ENCODE data around the gene SHANK1.

DNA sequence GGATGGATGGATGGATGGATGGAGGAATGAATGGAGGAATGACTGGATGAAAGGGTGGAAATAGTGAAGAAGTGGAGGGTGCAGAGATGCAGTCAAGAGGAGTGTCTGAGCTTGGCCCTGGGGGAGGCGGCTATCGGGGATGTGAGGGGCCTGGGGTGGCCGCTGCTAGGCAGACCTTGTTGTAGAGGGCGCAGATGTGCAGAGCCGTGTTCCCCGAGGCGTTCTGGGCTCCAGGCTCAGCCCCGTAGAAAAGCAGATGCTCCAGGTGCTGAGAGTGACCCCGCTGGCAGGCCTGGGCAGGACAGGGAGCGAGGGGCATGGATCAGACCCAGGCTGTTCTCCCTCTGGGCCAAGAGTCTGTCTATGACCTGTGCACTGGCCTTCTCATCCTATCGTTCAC is 8.4 kb downstream of the SHANK1 start:
- TF ChIP-seq, protein P1, sequence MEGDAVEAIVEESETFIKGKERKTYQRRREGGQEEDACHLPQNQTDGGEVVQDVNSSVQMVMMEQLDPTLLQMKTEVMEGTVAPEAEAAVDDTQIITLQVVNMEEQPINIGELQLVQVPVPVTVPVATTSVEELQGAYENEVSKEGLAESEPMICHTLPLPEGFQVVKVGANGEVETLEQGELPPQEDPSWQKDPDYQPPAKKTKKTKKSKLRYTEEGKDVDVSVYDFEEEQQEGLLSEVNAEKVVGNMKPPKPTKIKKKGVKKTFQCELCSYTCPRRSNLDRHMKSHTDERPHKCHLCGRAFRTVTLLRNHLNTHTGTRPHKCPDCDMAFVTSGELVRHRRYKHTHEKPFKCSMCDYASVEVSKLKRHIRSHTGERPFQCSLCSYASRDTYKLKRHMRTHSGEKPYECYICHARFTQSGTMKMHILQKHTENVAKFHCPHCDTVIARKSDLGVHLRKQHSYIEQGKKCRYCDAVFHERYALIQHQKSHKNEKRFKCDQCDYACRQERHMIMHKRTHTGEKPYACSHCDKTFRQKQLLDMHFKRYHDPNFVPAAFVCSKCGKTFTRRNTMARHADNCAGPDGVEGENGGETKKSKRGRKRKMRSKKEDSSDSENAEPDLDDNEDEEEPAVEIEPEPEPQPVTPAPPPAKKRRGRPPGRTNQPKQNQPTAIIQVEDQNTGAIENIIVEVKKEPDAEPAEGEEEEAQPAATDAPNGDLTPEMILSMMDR (IDR thresholded peaks at IDR 0.05; ENCODE audit: low read depth, low read length, missing input control) = no peak
- TF ChIP-seq, protein P2, sequence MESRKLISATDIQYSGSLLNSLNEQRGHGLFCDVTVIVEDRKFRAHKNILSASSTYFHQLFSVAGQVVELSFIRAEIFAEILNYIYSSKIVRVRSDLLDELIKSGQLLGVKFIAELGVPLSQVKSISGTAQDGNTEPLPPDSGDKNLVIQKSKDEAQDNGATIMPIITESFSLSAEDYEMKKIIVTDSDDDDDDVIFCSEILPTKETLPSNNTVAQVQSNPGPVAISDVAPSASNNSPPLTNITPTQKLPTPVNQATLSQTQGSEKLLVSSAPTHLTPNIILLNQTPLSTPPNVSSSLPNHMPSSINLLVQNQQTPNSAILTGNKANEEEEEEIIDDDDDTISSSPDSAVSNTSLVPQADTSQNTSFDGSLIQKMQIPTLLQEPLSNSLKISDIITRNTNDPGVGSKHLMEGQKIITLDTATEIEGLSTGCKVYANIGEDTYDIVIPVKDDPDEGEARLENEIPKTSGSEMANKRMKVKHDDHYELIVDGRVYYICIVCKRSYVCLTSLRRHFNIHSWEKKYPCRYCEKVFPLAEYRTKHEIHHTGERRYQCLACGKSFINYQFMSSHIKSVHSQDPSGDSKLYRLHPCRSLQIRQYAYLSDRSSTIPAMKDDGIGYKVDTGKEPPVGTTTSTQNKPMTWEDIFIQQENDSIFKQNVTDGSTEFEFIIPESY (IDR thresholded peaks at IDR 0.05) = no peak
- TF ChIP-seq TAF1 (conservative IDR thresholded peaks at IDR 0.05) (no peak), MAX (IDR thresholded peaks at IDR 0.05) (no peak), REST (IDR thresholded peaks at IDR 0.05) (no peak), EGR1 (IDR thresholded peaks at IDR 0.05; ENCODE audit: low read depth in 2 of 2) (no peak), YY1 (IDR thresholded peaks at IDR 0.05) (no peak), GABPA (IDR thresholded peaks at IDR 0.05 in 1 of 2, conservative IDR thresholded peaks at IDR 0.05 in 1 of 2) (no peak), RXRA (IDR thresholded peaks at IDR 0.05) (no peak), JUND (IDR thresholded peaks at IDR 0.05) (no peak), RAD21 (IDR thresholded peaks at IDR 0.05) (no peak)

All from liver (tissue), 3 donors.